GM19240 (cell line): ENCODE measurements around the gene PJA2.
"Not testable (repeated sequence)": the region's sequence is repeated elsewhere in the genome, so short reads cannot be mapped to it uniquely, and the experiment has no call there.

ENCODE experiments used
- DNase-seq: peaks from one replicate; pipeline ENCODE4 v3.0.0; 2011; ENCODE audit warnings: low spot score; ENCODE audit not compliant: insufficient read length

The PJA2 gene

DNA sequence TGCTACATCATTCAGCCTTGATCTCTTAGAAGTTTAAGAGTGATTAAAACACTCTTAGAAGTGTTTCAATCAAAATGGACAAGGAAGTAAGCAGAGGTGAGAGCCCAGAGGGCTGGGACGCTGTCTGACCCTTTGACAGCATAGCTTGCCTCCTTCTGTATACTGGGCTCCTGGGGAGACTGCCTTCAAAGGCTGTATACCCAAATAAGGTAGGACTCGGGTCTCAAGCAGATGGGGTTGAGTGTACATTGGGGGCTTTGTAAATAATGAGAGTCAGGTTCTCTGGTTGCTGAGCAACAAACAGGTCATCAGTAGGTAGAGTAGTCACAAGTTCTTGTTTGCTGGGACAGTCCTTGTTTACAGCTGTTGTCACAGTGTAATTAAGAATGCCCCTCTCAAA is 97.1 kb downstream of the PJA2 start:
- DNase-seq = no peak

DNA sequence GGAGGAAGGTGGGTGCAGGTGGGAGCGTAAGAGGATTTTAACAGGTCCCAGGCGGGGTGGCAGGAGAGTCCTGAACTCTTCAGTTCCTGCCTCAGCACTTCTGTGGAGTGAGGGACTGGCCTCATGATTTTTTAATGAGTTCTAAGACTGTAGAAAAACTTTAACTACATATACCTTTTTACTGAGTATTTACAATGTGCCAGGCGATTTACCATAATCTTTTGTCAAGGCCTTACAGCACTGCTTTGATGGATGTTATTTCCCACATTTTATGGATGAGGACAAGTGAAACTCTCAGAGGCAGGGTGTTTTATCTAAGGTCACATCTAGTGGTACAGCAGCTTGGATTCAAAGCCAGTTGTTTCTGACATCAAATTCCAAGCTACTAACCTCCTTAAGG is 99.5 kb downstream of the PJA2 start:
- DNase-seq = no peak

DNA sequence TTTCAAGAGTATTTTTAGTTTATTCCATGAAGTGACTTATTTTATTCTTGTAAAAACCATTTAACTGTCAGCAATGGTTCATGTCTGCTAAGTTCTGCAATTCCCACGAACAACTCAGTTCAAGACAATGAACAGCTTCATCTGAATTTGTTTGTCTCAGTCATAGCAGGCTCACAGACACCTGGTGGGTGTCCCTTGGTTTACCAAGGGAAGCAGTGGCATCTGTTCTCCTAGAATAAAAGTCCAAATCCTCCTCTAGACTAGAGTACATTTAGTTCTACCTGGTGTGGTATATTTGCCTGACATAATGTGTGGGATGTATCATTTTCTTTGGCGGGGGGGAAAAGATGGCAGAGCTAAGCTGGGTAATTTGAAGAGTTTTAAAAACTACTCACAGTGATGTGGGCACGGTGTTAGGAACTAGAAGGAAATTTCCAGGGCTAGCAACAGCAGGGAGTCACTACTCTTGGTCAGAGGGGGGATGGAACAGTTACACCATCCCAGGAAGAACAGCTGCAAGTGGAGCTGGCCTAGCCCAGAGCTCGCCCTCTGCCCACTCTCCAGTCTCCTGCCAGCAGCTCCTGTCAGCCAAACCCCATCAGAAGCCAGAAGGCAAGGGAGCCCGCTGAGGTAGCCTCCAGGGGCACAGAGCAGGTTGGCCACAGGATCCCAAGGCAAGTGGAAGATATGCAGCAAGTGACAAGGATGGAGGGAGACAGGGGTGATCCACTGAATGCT is 100.3 kb downstream of the PJA2 start:
- no peak for DNase-seq

DNA sequence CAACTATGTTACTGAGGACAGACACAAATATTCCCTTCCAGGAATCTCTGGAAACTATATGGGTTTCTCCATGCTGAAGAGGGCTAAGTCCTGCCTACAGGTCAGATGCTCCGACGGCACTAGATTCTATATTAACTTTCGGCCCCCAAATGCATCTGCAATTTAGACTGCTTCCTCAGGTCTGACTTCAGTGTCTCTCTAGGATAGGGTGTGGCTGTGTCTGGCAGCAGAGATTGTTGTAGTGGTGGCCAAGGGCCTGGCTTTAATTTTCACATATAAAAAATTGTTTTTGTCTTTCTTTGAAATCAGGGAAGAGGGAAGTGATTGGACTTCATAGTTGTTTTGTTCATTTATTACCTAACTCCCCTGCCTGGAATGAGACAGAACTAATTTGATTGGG is 101.8 kb downstream of the PJA2 start:
- no peak for DNase-seq

DNA sequence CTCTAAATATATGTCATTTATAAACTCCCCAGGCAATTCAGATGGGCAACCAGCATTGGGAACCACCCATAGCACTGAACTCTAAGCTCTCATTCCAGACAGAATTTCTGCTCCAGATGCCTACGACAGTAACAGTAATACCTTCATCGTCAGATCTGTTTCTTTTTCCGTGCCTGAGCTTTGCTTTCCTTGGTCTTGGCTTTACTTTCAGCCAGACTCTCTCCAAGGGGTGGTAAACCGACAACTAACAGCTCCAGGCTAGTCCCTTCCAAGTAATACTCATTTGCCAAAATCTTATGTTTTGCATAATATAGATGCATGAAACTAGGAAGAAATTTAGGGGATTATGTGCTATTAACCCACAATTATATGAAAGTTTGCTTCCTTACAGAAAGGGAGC is 102.3 kb downstream of the PJA2 start:
- no peak for DNase-seq

DNA sequence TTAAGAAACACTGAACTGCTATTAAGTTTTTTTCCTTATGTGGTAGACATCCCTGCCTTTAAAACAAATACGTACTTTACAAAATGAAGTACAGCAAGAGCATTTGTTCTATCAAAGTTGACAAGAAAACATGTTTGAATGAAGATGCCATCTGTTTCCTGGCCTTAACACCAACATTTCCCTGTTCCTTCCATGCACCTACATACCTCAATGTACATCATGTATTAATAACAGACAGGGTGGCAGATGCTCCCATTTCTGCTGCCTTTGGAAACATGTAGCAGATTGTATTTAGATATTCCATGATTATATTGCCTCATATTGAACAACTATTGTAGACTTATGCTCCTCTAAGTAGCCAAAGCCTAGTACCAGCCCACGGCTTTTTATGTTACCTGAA is 104.4 kb downstream of the PJA2 start:
- no peak for DNase-seq

DNA sequence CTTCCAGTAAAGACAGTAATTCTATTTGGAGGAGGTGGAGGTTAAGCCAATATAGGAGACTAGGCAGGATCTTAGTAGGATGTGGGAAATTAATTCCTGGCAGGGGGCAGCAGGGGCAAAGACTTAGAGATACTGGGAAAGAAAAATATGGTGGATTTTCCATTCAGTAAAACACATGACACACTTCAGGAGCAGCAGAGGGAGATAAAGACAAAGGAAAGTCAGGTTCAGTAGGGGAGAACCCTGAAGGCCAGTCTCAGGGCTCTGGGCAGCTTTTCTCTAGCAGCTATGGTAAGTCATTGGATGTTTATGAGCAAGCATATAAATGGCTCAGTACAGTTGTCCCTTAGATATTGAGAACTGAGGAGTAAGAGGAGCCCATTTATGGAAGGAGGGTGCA is 105.5 kb downstream of the PJA2 start:
- DNase-seq = no peak

DNA sequence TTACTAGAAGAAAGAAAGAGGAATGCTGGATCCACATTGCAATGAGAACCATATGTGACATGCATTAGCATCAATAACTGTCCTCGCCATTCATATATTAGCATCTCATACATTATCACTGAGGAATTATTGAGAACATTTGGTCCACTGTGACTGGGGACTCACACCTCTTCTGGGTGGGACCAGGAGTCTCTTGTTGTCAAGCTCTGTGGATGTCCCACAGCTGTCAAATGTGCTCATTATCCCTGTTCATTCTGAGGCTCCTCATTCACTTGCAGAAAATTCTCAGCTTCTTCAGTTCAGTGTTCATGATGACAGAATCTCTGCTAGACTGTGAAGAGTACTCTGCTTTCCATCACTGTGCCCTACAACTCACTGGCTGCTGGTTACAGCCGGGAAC is 109.4 kb downstream of the PJA2 start:
- DNase-seq = no peak

DNA sequence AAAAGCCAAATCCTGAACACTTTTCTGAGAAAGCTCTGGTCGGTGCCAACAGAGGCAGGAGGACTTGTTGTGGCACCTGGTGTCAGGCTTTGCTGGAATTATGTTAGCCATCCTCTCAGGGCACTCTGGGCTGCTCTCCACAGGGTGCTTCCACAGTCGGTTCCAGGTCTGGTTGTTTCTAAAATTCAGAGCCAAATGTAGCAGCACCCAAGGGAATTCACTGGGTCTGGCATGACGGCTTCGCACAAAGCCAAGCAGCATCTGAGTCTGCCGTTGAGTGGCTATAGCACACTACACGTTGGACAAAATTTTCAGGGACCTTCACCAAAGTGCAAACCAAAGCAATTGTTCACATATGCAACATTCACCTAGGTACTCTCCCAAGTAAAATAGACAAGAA is 110.2 kb downstream of the PJA2 start:
- no peak for DNase-seq

DNA sequence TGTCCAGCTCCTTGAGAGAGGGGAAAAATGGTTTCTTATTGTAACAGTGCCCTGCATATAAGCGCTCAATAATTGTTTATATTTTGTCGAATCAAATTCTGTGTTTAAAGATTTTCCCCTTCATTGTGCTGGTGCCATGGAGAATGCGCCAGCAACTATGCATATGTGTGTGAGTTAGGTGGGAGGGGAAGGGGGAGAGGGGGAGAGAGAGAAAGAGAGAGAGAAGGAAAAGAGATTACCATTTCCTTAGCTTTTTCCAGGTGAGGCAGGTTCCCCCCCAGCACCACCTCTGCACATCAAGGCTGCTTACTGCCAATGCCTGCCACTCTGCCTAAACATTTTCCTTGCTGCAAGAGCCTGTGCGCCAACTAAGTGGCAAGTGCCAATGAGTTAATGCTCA is 111.0 kb downstream of the PJA2 start:
- no peak for DNase-seq

DNA sequence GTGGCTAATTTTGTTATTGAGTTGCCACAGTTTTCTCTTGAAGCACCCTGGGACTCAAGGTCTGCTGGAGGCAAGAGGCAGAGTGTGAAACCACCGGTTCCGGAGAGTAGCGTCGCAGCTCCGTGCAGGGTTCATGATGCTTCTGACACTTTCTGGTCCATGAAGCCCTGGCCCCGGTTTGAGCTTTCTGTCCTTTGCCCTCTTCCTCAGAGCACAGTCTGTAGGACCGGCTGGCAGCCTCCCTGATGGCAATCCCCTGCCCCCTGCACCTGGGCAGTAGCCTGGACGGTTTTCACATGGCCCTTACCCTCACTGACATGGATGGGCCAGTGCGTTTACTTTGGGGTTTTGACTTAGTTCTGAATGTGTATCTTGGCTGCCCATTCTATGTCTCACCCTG is 111.9 kb downstream of the PJA2 start:
- DNase-seq = no peak

DNA sequence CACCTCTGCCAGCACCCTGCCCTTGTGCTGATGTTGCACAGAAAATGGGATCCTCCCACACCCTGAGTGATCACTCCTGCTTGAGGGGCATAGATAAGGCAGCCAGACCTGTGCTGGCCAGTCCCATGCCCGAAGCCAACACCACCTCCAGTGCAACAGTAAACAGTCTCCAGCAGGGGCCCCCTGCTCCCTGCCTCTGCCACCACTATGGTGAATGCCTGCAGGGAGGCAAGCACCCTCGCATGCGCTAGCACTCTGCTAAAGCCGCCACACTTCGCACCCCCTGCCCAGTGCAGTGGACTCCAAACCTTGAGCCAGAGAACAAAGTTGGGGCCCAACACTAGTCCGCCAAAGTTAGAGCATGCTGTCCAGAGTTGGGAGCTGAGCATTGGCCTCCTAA is 118.7 kb downstream of the PJA2 start:
- DNase-seq = no peak

DNA sequence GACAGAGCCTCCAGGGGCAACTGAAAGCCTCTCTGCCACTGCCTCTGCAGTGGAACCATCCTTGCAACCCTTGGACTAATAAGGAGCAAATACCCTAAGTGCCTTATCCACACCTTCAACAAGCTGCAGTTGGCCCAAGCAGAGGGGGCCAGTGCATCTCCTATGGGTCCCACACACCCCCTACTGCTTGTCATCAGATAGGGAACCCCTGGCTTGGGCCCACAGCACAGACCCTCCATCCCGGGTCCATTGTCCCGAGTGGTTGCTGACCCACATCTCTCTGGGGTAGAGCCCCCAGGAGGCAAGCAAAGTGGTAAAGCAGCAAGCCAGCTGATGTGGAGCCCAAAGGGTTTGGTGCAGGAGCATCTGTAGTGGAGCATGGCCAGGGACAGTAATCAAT is 119.5 kb downstream of the PJA2 start:
- no peak for DNase-seq

DNA sequence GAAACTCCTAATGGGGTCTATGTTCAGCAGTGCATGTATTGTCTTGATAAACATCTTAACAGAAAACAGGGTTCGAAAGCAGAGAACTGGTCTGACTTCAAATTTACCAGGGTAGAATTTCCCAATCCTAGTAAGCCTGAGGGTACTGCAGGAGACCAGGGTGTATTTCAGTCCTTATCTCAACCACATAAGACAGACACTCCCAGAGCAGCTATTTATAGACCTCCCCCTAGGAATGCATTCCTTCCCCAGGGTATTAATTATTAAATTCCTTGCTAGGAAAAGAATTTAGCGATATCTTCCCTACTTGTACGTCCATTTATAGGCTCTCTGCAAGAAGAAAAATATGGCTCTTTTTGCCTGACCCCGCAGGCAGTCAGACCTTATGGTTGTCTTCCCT is 123.1 kb downstream of the PJA2 start:
- not testable (repeated sequence) for DNase-seq
